Measurements from ENCODE around the gene NDUFA13.
A peak's percentile ranks its signal among the peaks of the same experiment; 100 is the strongest.

NDUFA13 gene

DNA sequence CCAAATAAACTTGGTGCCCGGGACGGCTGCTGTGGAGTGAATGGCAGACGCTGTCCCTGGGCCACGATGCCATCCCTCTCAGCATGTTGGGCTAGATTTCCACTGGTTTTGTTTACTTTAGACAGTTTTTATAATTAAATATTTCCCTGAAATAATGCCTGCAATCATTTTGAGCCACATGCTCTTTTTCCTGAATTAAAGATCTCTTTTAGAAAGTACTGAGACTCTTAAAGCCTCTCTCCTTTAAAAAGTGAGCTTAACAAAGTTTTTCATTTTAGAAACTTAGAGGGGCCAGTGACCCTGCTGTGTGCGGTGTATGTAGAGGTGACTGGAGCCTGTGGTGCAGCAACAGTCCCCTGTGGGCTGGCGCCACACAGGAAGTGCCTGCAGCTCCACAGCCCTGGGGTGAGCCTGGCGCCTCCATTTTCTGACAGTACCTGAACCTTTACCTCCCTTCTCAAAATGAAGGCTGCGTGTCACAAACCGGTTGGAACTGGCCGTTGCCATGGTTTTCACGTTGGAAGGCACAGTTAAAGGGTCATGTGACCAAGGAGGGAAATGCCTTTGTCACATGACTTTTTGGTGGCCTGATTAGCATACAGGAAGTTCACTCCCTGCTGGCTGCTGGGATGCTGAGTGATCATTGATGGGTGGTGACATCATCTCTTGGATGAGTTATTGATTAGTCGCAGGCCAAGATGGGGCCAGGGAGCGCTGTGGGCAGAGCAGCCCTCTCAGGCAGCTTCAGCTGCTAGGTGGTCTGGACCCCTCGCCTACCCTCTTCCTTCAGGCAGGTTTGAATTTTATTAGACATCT is 26.9 kb upstream of the NDUFA13 start:
- peak; percentile 56 to 63 for DNase-seq (ENCODE audit: low read depth in 2 of 2, low spot score in 1 of 2)

DNA sequence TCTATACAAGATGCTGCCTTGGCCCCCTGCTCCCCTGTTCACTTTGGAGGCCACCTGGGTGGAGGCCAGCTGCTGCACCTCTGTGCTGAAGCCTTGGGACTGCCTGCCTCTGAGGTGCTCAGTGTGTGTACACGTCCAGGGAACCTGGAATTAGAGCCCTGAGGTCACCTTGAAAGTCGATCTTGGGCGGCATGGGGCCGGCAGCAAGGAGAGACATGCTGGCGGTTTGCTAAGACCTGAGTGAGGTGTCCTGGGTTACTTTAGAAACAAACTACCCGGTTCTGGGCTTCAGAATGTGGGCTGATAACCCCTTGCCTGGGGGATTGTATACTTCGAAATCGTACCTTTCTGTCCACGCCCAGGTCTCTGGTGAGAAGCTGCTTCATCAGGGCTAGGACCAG is 26.2 kb upstream of the NDUFA13 start:
- no peak for DNase-seq (ENCODE audit: low read depth in 2 of 2, low spot score in 1 of 2)

DNA sequence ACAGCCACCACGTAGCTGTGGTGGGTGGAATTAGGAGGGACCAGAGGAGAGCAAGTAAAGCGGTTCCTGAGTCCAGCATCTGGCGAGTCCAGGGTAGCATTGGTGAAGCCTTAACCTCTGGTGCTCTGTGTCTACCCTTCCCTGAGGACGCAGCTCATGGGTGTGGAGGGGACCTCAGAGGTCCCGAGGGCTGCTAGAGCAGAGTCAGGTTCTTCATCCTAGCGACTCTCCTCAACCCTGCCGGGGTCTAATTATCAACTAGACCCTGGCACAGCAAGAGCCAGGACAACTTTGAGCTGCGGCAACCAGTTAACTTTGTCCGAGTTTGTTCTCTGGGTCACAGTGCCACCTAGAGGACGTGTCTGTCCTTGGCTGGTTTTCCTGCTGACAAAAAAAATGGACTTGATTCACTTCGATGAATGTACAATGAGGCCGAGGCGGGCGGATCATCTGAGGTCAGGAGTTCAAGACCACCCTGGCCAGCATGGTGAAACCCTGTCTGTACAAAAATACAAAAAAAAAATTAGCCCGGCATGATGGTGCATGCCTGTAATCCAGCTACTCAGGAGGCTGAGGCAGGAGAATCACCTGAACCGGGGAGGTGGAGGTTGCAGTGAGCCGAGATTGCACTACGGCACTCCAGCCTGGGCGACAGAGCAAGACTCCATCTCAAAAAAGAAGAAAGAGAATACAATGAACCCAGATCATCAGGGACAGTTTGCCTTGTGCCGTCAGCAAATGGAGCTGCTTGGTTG is 25.6 kb upstream of the NDUFA13 start:
- DNase-seq (ENCODE audit: low read depth in 2 of 2, low spot score in 1 of 2), result peak; percentile 52 to 77

DNA sequence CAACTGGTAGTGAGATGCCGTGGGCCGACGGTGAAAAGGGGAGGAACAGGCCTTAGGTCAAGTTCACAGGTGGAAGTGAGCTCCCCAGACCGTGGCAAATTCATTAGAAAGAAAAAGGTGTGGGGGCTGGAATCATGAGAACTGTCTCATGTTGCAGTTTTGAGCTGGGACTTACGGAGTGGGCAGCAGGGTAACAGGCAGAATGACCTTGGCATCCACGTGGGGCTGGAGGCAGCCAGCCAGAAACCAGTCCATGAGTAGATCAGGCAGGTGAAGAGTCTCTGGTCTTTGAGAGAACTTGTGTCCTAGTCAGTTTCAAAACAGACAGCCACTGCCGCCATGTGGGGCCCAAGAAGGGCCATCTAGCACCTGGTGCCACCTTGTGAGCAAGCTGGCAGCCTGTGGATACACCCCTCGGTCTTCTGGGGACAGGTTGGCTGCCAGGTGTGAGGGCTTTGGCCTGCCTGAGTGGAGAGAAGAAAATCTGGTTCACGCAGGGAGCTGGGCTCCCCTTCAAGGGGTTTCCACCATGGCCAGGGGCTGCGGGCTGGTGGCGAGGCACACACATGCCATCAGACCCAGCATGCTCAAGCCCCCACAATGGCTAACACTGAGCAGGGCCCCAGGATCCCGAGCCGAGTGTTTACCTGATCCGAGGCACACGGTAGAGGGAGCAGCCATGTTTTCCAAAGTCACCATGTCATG is 24.6 kb upstream of the NDUFA13 start:
- DNase-seq (ENCODE audit: low read depth in 2 of 2, low spot score in 1 of 2), result no peak

DNA sequence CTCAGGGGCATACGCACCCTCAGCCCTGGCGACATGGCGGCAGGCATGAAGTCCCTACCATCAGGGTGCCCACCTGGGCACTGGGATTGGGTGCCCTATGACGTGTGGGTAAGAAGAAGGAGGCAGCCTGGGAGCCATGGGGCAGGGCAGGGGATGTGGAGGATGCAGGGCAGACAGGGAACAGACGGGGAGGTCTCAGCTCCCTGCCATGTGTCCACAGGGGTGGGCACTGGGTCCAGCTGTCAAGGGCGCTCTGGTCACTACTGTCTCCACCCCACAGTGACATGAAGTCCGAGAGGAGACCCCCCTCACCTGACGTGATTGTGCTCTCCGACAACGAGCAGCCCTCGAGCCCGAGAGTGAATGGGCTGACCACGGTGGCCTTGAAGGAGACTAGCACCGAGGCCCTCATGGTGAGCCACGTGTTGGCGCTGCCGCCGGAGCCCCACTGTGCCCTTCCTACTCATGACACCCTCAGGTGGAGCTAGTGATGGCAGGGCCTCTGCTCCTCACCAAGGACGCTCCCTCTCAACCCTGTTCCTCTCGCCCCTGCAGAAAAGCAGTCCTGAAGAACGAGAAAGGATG is 23.9 kb upstream of the NDUFA13 start:
- no peak for DNase-seq (ENCODE audit: low read depth in 2 of 2, low spot score in 1 of 2)

DNA sequence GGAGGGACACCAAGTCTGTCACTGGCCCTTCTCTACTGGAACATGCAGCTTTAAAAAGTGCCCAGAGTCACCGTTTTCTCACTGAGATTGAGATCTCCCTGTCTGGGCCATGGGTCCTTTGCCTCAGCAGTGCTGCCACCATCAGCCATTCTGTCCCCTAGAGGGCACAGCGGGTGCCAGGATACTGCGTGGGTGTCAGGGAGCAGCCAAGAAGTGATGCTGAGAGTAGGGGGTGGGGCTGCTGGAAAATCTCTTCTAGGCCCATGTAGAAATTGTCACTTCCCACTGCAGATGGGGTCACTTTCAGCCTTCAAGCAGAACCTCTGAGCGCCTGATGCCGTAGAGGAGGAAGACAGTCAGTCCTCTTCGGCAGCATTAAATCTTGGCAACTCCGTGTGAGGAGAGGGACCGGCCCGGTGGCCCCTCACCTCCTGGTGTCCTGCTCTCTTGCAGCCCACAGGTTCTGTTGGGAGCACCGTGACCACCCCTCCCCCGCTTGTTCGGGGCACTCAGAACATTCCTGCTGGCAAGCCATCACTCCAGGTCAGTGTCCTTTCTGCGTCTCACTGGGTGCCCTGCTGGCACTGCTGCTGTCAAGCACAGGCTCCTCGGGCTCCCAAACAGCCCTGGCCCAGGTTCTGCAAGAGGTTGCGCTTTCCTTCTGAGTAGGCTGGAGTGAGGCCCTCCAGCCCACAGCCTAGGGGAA is 22.0 kb upstream of the NDUFA13 start:
- no peak for DNase-seq (ENCODE audit: low read depth in 2 of 2, low spot score in 1 of 2)

DNA sequence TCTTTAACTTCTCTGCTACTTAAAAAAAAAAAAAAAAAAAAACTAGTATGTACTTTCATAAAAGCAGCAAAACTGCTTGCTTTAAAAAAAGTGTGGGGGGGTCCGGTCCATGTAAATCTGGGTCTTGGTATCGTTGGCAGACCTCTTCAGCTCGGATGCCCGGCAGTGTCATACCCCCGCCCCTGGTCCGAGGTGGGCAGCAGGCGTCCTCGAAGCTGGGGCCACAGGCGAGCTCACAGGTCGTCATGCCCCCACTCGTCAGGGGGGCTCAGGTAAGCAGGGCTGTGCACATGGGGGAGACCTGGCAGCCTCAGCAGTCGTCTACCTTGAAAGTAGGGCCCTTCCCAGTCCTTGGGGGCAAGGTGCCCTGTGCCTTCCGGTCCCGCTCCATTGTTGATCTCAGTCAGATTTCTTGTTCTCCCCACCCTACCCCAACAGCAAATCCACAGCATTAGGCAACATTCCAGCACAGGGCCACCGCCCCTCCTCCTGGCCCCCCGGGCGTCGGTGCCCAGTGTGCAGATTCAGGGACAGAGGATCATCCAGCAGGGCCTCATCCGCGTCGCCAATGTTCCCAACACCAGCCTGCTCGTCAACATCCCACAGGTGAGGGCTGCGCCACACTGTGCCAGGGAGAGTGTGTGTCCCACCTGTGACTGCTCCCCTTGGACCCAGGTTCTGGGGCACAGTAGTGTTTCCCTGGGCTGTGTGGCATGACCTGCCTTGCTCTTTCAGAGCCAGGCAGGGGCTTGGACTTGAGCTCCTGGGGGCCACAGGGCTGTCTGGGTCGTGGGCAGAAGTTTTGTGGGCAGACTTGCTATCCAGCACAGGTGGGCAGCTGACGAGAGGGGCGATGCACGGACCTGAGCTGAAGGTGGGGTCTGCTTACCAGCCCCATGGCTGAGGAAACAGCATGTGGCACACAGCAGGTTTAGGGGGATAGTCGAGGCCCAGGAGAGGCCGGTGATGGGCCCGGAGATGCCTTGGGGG is 20.1 kb upstream of the NDUFA13 start:
- no peak for DNase-seq (ENCODE audit: low read depth in 2 of 2, low spot score in 1 of 2)

DNA sequence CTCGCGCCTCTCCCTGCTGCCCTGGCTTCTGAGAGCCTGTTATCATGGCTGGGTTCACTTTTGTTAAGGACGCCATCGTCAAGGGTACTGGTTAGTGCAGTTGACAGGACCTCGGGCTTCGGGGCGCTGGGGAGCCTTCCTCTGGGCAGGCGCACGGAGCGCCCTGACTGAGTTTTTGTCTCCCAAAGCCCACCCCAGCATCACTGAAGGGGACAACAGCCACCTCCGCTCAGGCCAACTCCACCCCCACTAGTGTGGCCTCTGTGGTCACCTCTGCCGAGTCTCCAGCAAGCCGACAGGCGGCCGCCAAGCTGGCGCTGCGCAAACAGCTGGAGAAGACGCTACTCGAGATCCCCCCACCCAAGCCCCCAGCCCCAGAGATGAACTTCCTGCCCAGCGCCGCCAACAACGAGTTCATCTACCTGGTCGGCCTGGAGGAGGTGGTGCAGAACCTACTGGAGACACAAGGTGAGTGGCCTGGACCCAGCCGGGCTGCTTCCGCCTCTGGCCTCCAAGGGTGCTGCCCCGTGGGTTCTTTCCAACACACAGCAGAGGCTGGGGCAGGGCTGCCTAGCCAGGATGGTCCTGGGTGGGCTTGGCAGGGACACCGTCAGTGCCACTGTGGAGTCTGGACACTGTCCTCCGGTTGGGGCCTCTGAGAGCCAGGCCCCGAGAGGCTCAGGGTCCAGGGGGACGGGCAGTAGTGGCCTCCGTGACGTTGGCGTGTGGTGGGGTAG is 17.6 kb upstream of the NDUFA13 start:
- no peak for DNase-seq (ENCODE audit: low read depth in 2 of 2, low spot score in 1 of 2)

DNA sequence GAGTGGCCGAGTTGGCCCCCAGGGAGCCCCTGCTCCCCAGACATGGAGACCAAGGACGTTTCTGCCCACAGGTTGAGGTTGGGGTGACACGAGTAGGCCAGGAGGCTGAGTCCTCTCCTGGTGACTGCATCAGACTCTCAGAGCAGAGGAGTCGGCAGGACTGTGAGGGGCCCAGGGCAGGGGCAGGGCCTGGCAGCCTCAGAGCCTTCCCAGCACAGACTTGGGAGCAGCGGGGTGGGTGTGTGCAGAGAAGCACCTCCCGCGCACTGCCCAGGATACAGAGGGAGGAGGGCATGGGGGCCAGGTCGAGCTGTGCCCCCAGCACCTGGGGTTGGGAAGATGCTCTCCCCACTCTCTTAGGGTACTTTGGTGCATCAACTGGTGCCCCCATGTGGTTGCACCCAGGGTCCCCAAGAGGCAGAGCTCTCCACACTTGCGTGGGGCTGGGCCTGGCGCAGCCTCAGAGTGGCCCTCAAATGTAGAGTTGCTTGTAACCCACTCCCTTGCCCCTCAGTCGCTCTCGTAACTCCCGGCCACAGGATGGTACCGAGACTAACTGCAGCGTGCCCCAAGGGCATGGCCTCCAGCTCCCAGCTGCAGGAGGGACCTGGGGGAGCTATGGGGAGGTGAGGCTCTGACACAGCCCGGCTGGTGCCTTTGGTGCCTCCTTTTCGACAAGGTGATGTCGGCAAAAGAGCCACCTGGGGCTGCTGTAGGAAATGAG is 16.6 kb upstream of the NDUFA13 start:
- no peak for DNase-seq (ENCODE audit: low read depth in 2 of 2, low spot score in 1 of 2)

DNA sequence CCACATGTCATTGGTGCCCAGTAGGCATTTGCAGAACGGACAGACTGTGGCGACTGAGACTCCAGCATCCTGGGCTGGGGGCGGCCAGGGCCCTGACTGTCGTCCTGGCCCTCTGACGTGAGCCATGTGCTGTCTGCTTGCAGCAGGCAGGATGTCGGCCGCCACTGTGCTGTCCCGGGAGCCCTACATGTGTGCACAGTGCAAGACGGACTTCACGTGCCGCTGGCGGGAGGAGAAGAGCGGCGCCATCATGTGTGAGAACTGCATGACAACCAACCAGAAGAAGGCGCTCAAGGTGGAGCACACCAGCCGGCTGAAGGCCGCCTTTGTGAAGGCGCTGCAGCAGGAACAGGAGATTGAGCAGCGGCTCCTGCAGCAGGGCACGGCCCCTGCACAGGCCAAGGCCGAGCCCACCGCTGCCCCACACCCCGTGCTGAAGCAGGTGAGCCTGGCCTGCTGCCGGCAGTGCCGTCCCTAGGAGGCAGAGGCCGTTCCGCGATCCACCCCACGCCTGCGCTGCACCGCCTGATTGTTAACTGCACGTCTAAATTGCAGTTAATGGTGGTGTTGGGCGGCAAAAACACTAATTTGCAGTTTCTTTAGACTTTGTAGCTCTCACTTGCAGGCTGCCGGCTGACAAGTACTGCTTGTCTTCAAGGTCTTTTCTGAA is 14.9 kb upstream of the NDUFA13 start:
- DNase-seq (ENCODE audit: low read depth in 2 of 2, low spot score in 1 of 2), result no peak

DNA sequence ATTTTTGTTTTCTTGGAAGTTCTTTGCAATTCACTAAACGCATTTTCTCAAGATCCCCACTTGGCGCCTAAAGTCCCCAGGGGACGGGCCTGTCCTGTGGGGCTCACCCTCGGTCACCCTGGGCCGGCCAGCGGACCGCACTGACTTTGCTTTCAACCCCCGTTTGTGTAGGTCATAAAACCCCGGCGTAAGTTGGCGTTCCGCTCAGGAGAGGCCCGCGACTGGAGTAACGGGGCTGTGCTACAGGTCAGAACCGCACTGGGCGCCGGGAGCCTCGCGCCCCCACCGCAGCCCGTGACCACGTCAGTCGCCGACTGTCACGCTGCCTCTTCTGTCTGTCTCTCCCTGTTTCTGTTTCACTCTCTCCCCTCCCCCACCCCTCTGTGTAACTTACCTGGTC is 14.2 kb upstream of the NDUFA13 start:
- DNase-seq (ENCODE audit: low read depth in 2 of 2, low spot score in 1 of 2), result no peak

DNA sequence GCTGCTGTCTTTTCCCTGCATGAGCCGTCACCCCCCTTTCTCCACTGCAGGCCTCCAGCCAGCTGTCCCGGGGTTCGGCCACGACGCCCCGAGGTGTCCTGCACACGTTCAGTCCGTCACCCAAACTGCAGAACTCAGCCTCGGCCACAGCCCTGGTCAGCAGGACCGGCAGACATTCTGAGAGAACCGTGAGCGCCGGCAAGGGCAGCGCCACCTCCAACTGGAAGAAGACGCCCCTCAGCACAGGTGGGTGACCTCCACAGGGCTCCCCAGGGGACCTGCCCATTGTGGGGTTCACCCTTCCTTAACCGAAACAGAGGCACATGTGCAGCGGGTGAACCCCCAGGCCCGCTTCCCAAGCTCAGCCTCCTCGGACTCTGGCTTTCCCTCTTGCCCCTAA is 13.7 kb upstream of the NDUFA13 start:
- no peak for DNase-seq (ENCODE audit: low read depth in 2 of 2, low spot score in 1 of 2)

DNA sequence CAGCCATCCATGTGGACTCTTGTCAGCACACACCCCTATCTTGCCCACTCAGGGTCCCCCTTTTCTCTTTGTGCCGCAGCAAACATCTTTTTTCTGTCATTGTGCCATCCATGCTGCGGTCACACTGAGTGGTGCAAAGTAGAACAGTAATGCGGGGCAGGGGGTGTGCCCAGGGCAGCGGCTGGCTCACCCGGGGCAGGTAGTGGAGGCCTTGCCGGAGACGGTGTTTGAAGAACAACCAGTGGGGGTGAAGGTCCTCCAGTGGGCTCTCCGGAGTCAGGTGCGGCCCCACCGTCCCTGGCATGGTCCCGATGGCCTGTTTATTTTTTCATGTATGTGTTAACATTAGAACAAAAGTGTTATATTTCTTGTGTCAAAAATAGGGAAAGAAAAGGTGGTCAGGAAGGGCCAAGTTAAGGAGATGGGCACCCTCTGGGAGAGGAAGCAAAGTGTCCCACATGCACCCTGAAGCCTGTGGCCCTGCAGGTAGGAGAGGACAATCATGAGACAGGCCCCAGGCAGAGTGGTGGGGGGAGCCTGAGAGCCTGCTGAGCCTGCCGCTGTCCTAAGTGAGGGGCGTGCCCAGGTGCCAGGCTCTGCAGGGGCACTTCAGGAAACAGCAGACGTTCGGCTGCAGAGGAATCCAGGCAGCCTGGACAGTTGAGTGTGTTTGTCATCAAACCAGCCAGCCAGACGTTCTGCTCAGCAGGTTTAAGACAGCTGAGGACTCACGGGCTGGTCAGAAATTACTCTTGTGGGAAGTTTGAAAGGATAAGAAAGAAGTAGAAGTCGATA is 13.0 kb upstream of the NDUFA13 start:
- no peak for DNase-seq (ENCODE audit: low read depth in 2 of 2, low spot score in 1 of 2)

DNA sequence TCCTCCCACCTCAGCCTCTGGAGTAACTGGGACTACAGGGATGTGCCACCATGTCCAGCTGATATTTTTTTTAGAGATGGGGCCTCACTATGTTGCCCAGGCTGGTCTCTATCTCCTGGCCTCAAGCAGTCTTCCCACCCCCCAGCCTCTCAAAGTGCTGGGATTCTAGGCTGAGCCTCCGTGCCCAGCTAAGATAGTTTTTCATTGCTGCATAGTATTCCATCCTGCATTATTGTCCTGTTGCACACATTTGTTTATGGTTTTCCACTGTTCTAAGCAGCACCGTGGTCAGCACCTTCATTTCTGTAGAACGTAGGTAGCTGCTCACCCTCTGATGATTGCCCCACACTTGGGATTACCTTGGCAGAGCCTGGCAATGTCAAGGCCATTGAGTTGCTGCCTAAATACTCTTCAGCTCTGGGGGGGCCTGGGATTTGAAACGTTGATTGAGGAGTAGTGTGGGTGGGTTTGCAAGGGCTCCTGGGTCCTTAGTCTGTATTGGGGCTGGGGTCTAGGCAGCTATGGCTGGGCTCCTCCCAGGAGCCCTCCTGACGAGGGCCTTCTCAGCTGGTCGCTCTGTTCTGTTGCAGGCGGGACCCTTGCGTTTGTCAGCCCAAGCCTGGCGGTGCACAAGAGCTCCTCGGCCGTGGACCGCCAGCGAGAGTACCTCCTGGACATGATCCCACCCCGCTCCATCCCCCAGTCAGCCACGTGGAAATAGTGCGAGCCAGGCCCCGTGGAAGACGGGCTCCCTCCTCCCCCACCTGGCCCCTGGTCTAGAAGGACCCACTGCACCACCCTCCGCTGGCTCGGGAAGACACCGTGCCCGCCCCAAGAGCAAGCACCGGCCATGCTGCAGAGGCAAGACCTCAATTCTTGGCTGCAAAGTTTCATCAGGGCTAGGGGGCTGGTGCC is 11.0 kb upstream of the NDUFA13 start:
- no peak for DNase-seq (ENCODE audit: low read depth in 2 of 2, low spot score in 1 of 2)

DNA sequence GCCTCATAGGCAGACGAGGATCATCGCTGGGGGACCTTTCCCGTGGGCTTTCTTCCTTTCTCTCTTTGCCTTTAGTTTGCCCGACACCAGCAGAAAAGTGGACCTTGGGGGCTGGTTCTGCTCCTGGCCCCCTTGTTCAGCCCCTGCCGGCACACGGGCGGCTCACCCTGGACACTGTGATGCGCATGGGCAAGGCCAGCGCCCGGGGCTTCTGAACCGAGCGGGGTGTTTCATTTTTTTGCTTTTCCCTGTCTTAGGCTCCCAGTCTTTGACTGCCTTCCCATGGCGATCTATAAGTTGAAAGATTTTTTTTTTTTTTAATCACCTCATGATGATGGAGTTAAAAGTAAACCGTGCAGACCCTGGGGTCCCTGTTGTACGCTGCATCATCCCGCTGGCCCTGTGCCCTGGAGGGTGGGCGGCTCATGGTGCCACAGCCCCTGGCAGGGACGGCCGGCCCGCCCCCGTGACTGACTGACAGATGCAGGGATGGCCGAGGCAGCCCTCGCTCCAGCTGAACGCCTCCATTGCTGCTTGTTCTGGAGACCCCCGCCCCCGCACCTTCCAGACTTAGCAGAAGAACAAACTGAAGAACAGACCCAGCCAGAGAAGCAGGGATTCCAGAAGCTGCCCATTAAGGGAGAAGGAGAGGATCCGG is 10.2 kb upstream of the NDUFA13 start:
- no peak for DNase-seq (ENCODE audit: low read depth in 2 of 2, low spot score in 1 of 2)

DNA sequence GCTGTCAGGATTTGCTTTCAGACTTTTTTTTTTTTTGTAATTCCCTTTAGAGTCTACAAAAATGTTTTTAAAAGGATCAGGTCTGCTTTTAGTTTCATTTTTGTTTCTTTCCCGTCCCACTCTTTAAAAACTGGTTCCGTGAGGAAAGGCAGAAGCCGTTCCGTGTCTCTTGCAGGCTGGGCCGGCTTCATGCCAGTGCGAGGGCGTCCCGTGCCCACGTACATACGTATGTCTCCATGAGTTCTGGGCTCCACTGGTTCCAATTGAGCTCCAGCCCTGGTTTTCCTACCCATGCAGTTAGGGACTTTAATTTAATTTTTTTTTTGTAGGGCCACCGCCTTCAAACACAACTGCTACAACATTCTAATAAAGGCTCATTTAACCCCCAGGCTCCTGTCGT is 9.4 kb upstream of the NDUFA13 start:
- DNase-seq (ENCODE audit: low read depth in 2 of 2, low spot score in 1 of 2), result no peak

Measured in stimulated activated CD8-positive, alpha-beta memory T cell treated with anti-CD3 and anti-CD28 coated beads, Interleukin-4, amount 100 ng/mL, for 4 hours (primary cell).